Transverse colon (tissue), 4 donors: ENCODE data around the gene GRB7. TPM values are rescaled to one million over a fixed set of nuclear protein-coding genes. Genes with fewer than 3 reads are reported as not detected.

Experiments used
- DNase-seq: peaks from one replicate; pipeline ENCODE4 v3.0.0-alpha.2; 2019
- H3K27ac ChIP-seq, 4 donors: fragments of 200-600 bp; sonication (generic); 2 replicates each; pipeline ENCODE4 v1.5.1; 2016 to 2018; ENCODE audit warnings: inconsistent platforms in 4 of 4
- H3K27me3 ChIP-seq: fragments of 200-600 bp; sonication (generic); 2 replicates; pipeline ENCODE4 v1.5.1; 2017; ENCODE audit warnings: inconsistent platforms
- H3K36me3 ChIP-seq, 4 donors: fragments of 200-600 bp; sonication (generic); 2 replicates each; pipeline ENCODE4 v1.5.1; 2017 to 2019; ENCODE audit warnings: inconsistent platforms in 4 of 4
- H3K4me1 ChIP-seq, 4 donors: fragments of 200-600 bp; sonication (generic); 2 replicates each; pipeline ENCODE4 v1.5.1; 2017 to 2020; ENCODE audit warnings: inconsistent platforms in 4 of 4
- H3K4me3 ChIP-seq, 4 donors: fragments of 200-600 bp; sonication (generic); 1 replicate in 1 of 4; 2 replicates in 3 of 4; pipeline versions ENCODE4 v1.5.1 to v1.6.1; 2017 to 2019; ENCODE audit warnings: inconsistent platforms in 4 of 4
- H3K9me3 ChIP-seq, 2 donors: fragments of 200-600 bp; sonication (generic); 2 replicates each; pipeline ENCODE4 v1.5.1; 2017 to 2019; ENCODE audit warnings: inconsistent platforms in 2 of 2
- EP300 ChIP-seq: sonication (generic); formaldehyde crosslinking; IDR thresholded peaks from one replicate; pipeline ENCODE4 v1.6.1; 2017; ENCODE audit warnings: antibody characterized with exemption, low read depth
- POLR2A ChIP-seq: fragments of 450-650 bp; IDR thresholded peaks from one replicate; pipeline ENCODE4 v1.6.1; 2016; ENCODE audit warnings: antibody characterized with exemption, mild to moderate bottlenecking, moderate library complexity
- POLR2AphosphoS5 ChIP-seq, 3 donors: sonication (generic); formaldehyde crosslinking; IDR thresholded peaks; one replicate each; pipeline ENCODE4 v1.6.1; 2016; ENCODE audit warnings: antibody characterized with exemption in 3 of 3
- WGBS, 2 donors: methylation state at CpG; one replicate each; pipeline ENCODE4 v1.1.5; 2018; ENCODE audit warnings: low coverage in 1 of 2; 5-methylcytosine and 5-hydroxymethylcytosine counted together
- in situ Hi-C, 4 donors: fragments of 200-750 bp; cut with MboI; loops; one replicate each; pipeline versions ENCODE4 v1.15.0 to v1.15.1; 2017; ENCODE audit warnings: low sequenced_read_pairs in 3 of 4, low pct_ligation_motif_present in 1 of 4, low pct_unique_long_range_greater_than_20kb in 1 of 4
- intact Hi-C: fragments of 100-400 bp; cut with DNase I; formaldehyde crosslinking; loops from one replicate; pipeline ENCODE4 v1.15.1; 2023; ENCODE audit warnings: low total_unique reads
- total RNA-seq, 4 donors: library from RNA; depleted of rRNA; stranded (reverse); fragments of >200 nt; gene quantifications; one replicate each; pipeline ENCODE4 v1.1.0, GENCODE V29; 2016
- TF ChIP-seq, protein P1 (sequence below), 5 experiments: fragments of 200-600 bp in 3 of 5; fragments of 450-650 bp in 2 of 5; sonication (generic) in 3 of 5; IDR thresholded peaks; 1 replicate in 2 of 5; 2 replicates in 3 of 5; pipeline ENCODE4 v1.5.1; 2016 to 2017; ENCODE audit warnings: antibody characterized with exemption in 5 of 5, inconsistent platforms in 3 of 5, mild to moderate bottlenecking in 2 of 5, moderate library complexity in 1 of 5

The GRB7 gene
- total RNA-seq, 4 donors from 2014 or later, result 25.9 to 44.5 (median 32.3) TPM

DNA sequence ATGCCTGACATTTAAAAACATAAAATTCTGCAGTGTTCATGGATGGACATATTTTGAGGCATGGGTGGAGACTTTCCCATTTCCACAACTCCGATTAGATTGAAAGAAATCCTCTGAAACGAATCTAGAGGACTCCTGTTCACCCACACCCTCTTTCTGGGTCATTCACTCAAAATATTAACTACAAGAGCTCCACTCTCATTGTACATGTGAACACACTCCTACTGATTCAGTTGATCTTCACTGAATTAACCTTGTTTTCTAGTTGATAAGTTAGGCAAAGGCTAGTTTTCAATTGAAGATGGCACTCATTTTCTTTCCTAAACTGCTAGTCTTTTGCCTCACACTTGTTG is 44.1 kb downstream of the GRB7 start:
- Histone ChIP-seq H3K4me3 (no peak overlapping the region), H3K4me1 (no peaks in the 10 kb centered on the region), H3K27me3 (peaks cover under 1% of the 10 kb centered on the region), H3K9me3 (no peaks in the 10 kb centered on the region), H3K36me3 (no peaks in the 10 kb centered on the region), H3K27ac (no peak overlapping the region)
- DNase-seq, result no peak
- WGBS, 2 donors, result 41 to 59% methylated on average over 2 of the region's 2 CpGs
- intact Hi-C loops, result loop anchor here (1.0 kb wide), 1 partner anchor 28 kb away; no protein-coding TSS in a partner anchor
- in situ Hi-C loops, result no loop called here
- TF ChIP-seq EP300, result no peak
- TF ChIP-seq, protein P1, sequence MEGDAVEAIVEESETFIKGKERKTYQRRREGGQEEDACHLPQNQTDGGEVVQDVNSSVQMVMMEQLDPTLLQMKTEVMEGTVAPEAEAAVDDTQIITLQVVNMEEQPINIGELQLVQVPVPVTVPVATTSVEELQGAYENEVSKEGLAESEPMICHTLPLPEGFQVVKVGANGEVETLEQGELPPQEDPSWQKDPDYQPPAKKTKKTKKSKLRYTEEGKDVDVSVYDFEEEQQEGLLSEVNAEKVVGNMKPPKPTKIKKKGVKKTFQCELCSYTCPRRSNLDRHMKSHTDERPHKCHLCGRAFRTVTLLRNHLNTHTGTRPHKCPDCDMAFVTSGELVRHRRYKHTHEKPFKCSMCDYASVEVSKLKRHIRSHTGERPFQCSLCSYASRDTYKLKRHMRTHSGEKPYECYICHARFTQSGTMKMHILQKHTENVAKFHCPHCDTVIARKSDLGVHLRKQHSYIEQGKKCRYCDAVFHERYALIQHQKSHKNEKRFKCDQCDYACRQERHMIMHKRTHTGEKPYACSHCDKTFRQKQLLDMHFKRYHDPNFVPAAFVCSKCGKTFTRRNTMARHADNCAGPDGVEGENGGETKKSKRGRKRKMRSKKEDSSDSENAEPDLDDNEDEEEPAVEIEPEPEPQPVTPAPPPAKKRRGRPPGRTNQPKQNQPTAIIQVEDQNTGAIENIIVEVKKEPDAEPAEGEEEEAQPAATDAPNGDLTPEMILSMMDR (IDR thresholded peaks at IDR 0.05), result no peak
- no peak for TF ChIP-seq POLR2AphosphoS5 (IDR thresholded peaks at IDR 0.05)

DNA sequence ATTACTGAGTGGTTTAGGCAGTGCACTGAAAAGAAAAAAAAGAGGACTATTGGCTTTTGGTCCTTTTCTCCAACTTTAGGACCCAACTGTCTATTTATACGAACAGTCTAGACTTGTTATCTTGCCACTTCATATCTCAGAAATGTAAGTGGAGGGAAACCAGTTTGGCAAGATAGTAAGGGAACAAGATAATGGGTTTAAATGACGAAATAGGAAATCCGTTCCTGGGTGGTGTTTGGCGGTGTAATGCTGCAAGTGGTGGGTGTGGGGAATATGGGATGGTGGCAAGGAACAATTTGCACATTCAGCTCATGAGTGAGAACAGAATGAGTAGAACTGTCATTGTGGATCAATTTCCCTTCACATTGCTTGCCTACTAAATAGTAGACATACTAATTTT is 44.7 kb downstream of the GRB7 start:
- Histone ChIP-seq H3K27me3 (peaks cover 4% of the 10 kb centered on the region), H3K4me3 (no peak overlapping the region), H3K36me3 (no peaks in the 10 kb centered on the region), H3K4me1 (no peaks in the 10 kb centered on the region), H3K27ac (no peak overlapping the region), H3K9me3 (no peaks in the 10 kb centered on the region)
- intact Hi-C loops (loop anchor here (1.0 kb wide), 1 partner anchor 28 kb away; no protein-coding TSS in a partner anchor), in situ Hi-C loops (no loop called here)
- TF ChIP-seq POLR2AphosphoS5 (IDR thresholded peaks at IDR 0.05) (no peak), POLR2A (no peak)
- WGBS, 2 donors, result 29 to 44% methylated on average over 4 of the region's 4 CpGs
- no peak for DNase-seq

DNA sequence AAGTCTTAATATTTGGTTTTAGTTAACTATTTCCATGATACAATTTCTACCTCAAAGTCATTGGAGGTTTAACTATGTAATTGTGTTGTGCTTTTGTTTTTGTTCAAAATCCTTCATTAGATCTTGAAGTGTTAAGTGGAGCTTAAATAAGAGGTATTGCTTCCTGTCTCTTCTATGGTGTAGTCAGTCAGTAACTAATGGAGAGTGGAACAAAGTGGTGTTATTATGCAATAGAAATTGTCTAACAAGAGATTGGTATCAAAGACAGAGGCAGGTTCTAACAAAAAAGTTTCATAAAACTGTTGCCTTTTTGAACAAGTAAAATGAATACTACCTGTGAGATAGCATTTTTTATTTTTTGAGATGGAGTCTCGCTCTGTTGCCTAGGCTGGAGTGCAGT is 45.2 kb downstream of the GRB7 start:
- in situ Hi-C loops, result no loop called here
- no peak overlapping the region for H3K27ac ChIP-seq
- TF ChIP-seq POLR2A, result no peak
- TF ChIP-seq, protein P1 (IDR thresholded peaks at IDR 0.05), result no peak
- WGBS, 2 donors, result 88 to 89% methylated on average over 1 of the region's 1 CpG
- no peaks in the 10 kb centered on the region for H3K4me1 ChIP-seq
- no peak for DNase-seq
- H3K36me3 ChIP-seq, result no peaks in the 10 kb centered on the region
- intact Hi-C loops, result loop anchor here (1.0 kb wide), 1 partner anchor 27 kb away; no protein-coding TSS in a partner anchor
- H3K4me3 ChIP-seq, result no peak overlapping the region
- peaks cover 4% of the 10 kb centered on the region for H3K27me3 ChIP-seq
- no peaks in the 10 kb centered on the region for H3K9me3 ChIP-seq

DNA sequence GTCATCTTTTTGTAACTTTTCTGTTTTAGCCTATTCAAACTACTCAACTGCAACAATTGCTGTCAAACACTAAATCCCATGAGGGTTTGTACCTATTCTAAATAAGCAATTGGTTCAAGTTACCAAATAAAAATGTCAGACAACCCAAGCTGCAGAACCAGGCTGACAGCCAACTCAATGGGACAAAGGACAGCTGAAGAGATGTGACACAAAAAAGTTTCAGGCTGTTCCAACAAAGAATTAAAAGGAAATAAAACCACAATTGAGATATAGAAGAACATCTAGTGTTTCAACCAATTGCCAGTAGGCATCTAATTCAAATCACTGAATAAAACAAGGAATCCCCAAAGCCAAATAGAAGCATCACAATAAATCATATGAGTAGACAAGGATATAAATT is 49.3 kb downstream of the GRB7 start:
- no peak for TF ChIP-seq EP300
- TF ChIP-seq, protein P1 (IDR thresholded peaks at IDR 0.05), result no peak
- TF ChIP-seq POLR2A, result no peak
- TF ChIP-seq POLR2AphosphoS5 (IDR thresholded peaks at IDR 0.05), result no peak
- no peaks in the 10 kb centered on the region for H3K4me1 ChIP-seq
- no peak overlapping the region for H3K27ac ChIP-seq
- H3K4me3 ChIP-seq, result no peak overlapping the region
- peaks cover 13% of the 10 kb centered on the region for H3K27me3 ChIP-seq
- no peak for DNase-seq
- no peaks in the 10 kb centered on the region for H3K36me3 ChIP-seq
- intact Hi-C loops (no loop called here), in situ Hi-C loops (no loop called here)
- no peaks in the 10 kb centered on the region for H3K9me3 ChIP-seq

DNA sequence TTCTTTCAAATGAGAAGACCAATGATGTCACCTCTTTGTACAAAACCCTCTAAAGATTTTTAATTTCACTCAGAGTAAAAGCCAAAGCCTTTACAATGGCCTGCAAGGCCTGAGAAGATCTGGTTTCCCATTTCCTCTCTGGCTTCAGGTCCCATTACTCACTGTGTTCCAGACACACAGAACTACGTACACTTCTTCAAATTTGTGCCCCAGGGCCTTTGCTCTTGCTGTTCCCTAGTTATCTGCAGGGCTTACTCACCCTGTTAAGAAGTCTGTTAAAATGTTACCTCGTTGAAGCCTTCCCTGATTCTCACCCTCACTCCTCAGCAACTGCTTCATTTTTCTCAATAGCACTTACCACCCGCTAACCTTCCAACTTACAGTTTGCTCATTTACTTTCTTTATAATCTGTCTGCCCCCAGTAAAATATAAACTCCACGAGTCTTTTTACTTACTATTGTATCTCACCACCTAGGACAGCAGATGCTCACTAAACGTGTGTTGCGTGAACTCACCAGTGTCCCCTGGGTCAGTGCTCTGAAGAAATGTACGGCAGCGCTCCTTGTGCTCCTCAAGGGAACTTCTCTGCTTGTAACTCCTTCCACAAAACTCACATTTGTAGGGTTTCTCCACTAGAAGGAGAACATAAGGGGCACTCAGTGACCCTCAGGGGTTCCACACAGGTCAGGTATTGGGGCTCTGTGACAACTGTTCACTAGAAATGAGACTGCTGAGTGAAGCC is 50.2 kb downstream of the GRB7 start:
- H3K4me3 ChIP-seq, result no peak overlapping the region
- intact Hi-C loops (no loop called here), in situ Hi-C loops (no loop called here)
- H3K27me3 ChIP-seq, result peaks cover 13% of the 10 kb centered on the region
- WGBS, 2 donors, result 84 to 91% methylated on average over 8 of the region's 8 CpGs
- no peaks in the 10 kb centered on the region for H3K9me3 ChIP-seq
- H3K27ac ChIP-seq, result no peak overlapping the region
- DNase-seq, result no peak
- TF ChIP-seq EP300 (no peak), POLR2AphosphoS5 (IDR thresholded peaks at IDR 0.05) (no peak), POLR2A (no peak)
- TF ChIP-seq, protein P1 (IDR thresholded peaks at IDR 0.05), result no peak
- no peaks in the 10 kb centered on the region for H3K36me3 ChIP-seq
- no peaks in the 10 kb centered on the region for H3K4me1 ChIP-seq
